NCI-H1105 (cell line): Measurements from ENCODE around the gene USP30.
"Not testable (repeated sequence)": the region's sequence is repeated elsewhere in the genome, so short reads cannot be mapped to it uniquely, and the experiment has no call there.

Source experiments
- DNase-seq: peaks from one replicate; lab custom pipeline; 2025; lab: John Stamatoyannopoulos, UW

Gene USP30

DNA sequence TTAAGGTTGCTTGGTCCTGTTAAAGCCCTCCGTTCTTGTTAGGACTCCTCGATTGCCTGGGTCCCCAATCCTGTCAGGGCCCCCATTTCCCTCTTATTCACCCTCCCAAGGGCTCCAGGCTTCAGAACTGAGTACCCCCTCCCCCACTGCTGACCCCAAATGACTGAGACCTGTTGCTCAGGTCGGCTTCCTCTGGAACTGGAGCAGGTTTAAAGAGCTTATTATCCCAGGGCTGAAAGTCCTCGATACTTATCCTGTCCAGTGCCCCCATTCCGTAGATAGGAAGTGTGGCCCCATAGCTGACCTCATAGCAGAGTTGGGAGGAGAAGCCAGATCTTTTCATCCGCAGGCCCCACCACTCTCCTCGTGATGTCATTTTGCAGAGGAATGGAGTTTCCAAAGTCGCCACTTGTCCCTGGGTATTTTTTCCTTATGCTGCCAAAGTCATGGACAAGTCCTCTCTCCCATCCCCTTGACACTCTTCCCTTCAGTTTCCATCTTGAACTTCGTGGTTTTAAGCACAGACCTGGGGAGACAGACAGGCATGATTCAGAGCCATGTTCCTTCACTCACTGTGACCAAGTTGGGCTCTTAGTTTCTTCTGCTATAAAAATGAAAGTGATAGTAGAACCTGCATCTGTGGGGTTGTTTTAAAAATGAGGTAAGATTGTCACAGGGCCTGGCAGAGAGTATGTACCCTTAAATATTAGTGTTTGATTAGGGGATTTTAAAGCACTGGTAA, 1.2 kb downstream of the USP30 start:
- no peak for DNase-seq

GRCh38 chr12:109054124-109054513, 1.7 kb downstream of the USP30 start:
- not testable (repeated sequence) for DNase-seq

DNA sequence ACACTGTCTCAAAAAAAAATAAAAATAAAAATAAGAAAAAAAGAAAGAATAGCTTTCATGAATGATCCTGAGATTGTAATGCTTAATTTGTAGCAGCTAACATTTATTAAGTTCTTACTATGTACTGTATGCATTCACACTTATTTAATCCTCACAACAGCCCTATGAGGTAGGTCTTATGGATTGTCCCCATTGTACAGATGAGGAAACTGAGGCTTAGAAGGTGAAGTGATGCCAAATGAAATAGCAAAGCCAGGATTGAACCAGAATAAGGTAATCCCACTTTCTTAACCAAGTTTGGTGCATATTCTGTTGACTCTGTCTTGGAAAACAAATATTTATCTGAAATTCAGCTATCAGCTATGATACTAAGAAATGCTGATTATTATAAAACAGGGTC, 2.1 kb downstream of the USP30 start:
- no peak for DNase-seq

DNA sequence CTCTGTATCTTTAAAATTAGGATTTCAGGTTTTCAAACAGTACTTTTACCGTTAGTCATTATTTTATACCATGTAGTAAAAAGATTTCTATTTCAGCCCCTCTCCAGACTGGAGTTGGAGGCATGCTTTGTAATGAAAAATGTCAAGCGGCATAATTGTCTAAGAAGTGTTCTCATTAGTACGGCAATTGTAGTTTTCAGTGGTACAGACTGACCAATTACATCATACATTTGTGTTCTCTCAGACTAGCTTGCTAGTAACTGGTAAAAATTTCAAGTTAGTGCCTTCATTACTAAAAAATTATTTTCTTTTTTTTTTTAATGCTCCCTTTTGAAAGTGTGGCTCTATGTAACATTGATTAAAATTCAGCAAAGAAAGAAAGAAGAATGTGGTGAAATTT, 4.5 kb downstream of the USP30 start:
- DNase-seq: no peak

- no peak for DNase-seq
Measured at GRCh38 chr12:109057376-109057775, 5.0 kb downstream of the USP30 start.

- no peak for DNase-seq
Measured at GRCh38 chr12:109058773-109059172, 6.4 kb downstream of the USP30 start.

- no peak for DNase-seq
Measured at GRCh38 chr12:109064143-109064542, 11.8 kb downstream of the USP30 start.

DNA sequence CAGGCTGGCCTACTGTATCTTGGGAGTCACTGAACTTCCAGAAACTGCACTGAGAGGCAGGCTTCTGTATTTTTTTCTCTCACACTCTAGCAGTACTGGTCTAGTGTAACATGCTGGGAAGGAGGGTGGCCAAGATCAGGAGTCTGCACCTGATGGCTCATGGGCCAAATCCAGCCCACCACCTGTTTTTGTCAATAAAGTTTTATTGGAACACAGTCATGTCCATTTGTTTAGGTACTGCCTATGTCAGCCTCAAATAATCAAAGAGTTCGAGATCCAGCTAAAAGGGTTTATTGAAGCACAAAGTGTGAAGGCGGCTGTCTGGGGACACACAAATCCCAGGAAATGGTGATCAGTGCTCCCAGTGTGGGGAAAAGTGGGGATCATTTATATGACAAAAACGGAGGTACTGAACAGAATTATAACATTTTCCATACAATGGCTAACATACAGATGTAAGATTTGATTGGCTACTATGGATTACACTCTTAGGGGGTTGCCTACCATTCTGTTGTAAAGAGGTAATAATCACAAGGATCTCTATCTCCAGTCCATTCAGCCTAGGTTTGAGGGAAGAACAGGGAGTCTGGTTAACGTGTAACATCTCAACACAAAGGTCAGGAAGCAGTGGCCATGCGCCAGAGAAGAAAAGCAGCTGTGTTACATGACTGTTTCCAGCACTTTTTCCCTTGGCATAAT, 12.9 kb downstream of the USP30 start:
- DNase-seq: no peak

- DNase-seq: no peak
Measured at GRCh38 chr12:109065853-109066193, 13.4 kb downstream of the USP30 start.

- no peak for DNase-seq
Measured at GRCh38 chr12:109069307-109070271, 17.2 kb downstream of the USP30 start.

DNA sequence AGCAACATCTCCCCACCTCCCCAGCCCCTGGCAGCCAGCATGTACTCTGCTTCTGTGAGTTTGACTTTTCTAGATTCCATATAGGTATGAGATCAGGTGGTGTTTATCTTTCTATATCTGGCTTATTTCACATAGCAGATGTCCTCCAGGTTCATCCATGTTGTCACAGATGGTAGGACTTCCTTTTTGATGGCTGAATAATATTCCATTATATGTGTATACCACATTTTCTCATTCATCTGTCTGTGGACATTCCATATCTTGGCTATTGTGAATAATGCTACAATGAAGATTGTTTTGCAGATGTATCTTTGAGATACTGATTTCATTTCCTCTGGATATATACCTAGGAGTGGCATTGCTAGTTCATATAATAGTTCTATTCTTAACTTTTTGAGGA, 22.5 kb downstream of the USP30 start:
- no peak for DNase-seq

DNA sequence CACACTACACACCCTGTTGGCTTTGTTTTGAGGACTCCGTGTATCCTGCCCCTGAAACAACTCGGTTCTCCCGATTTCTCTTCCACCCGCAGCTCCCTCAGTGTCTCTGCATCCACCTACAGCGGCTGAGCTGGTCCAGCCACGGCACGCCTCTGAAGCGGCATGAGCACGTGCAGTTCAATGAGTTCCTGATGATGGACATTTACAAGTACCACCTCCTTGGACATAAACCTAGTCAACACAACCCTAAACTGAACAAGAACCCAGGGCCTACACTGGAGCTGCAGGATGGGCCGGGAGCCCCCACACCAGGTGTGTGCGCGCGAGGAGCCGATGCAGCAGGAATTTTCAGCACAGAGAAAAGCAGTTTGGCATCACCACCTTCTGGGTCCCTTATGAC, 30.4 kb downstream of the USP30 start:
- no peak for DNase-seq

DNA sequence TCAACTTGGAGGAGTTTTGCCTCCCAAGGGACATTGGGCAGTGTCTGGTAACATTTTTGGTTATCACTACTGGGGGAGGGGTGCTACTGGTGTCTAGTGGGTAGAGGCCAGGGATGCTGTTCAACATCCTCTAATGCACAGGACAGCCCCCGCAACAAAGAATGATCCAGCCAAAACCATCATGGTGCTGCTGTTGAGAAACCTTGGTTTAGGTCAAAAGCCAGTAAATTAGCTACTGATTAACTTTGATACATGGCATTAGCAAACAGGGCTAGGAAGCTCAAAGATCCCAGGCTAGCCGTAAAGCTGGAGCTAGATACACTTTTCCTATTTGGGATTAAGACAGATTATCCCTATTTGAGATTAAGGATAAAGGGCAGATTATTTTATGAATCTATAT, 32.0 kb downstream of the USP30 start:
- DNase-seq: no peak

DNA sequence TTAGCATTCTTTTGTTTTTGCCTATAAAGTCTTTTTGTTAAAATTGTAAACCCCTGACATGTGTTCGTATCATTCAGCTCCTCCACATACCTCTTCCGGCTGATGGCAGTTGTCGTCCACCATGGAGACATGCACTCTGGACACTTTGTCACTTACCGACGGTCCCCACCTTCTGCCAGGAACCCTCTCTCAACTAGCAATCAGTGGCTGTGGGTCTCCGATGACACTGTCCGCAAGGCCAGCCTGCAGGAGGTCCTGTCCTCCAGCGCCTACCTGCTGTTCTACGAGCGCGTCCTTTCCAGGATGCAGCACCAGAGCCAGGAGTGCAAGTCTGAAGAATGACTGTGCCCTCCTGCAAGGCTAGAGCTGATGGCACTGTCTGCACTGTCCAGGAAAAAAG, 33.2 kb downstream of the USP30 start:
- no peak for DNase-seq

DNA sequence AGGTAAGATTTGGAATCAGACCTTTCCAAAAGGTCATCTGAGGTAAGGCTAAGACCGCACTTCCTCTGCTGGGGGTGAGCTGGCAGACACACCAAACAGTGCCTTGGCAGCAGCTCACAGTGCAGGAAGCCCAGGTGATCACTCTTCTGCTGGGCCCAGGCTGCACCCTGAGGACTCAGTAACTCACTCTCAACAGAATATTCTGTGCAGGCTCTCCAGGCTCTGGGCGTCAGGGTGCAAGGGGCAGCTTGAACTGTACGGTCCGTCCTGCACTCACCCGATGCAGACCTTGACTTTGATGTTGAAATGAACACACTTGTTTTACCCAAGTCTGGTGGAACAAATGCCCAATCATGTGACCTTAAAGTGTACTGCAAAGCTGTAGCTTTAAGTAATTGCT, 34.9 kb downstream of the USP30 start:
- no peak for DNase-seq

- no peak for DNase-seq
Measured at GRCh38 chr12:109088818-109089217, 36.4 kb downstream of the USP30 start.

DNA sequence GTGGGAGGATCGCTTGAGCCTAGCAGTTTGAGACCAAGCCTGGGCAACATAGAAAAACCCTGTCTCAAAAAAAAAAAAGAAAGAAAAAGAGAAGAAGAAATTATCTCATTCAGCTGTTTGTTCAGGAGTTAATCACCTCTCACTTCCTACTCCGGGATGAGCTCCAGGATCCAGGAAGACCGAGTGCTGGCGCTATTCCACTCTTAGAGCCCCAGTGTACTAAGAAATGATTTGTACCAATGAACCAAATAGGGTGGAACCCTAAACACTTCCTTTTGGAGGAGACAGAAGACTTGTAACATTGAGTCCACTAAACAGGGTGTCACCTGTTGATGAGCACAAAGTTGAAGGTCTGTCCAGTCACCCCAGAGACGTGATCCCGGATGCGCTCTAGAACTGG, 37.3 kb downstream of the USP30 start:
- DNase-seq: no peak

GRCh38 chr12:109092497-109093021, 40.2 kb downstream of the USP30 start:
- no peak for DNase-seq

GRCh38 chr12:109093022-109093918, 40.9 kb downstream of the USP30 start, which contains the start of gene ALKBH2:
TSS of gene ALKBH2 (minus strand) at chr12:109093472. CDS start at chr12:109092786, 686 bp downstream.
- peak; percentile 94 for DNase-seq

DNA sequence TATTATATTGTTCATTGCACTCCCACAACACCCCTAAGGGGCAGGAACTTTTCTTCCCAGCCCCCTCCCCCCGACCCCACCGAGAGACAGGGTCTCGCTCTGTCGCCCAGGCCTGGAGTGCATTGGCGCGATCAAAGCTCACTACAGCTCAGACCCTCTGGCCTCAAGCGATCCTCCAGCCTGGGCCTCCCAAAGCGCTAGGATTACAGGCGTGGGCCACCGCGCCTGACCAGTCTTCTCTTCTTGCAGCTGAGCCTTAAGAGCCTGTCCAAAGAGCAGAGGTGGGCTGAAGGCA, 44.7 kb downstream of the USP30 start:
- no peak for DNase-seq

DNA sequence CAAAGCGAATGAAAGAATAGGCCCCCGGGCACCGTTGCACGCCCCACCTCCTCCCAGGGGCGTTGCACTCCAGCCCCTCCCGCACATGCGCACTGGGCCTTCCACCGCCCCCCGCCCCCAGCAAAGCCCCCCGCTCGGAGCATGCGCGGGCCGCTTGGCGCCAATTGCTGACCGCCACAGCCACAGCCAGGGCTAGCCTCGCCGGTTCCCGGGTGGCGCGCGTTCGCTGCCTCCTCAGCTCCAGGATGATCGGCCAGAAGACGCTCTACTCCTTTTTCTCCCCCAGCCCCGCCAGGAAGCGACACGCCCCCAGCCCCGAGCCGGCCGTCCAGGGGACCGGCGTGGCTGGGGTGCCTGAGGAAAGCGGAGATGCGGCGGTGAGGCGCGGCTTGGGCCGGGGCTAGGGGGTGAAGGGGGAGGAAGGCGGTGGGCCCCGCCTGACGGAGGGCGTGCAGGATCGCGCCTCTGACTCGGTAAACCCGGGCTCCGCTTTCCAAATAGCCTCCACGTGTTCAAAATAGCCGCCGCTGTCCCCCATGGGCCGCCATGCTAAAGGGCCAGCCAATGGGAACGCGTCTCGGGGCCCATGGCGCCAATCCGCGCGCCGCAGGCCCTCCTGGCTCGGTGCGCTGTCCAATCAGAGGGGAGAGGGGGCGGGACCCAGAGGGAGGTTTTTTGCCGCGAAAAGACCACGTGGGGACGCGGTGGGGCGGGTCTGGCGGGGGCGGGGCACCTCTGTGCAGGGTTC, 45.2 kb downstream of the USP30 start, which contains the start of gene UNG:
TSS of gene UNG (plus strand) at position 163 of the 748 bp plus-strand sequence. CDS start at position 246, 83 bp downstream.
- peak; percentile 98 for DNase-seq
